ENCODE results near the gene TOMM40. TPM values are rescaled to one million over a fixed set of nuclear protein-coding genes. Genes with fewer than 3 reads are reported as not detected.

Gene TOMM40
- total RNA-seq, 1 experiment from 2014 or later = 180 TPM

GRCh38 chr19:44872661-44873060, 18.4 kb upstream of the TOMM40 start:
- Histone ChIP-seq H4K8ac (replicated peaks; ENCODE audit: insufficient read length, low read depth, low read length) (no peak overlapping the region), H3K18ac (ENCODE audit: insufficient read length, low read depth, low read length) (no peak overlapping the region), H2BK12ac (ENCODE audit: insufficient read length, low read depth, low read length) (no peak overlapping the region), H3K9ac (ENCODE audit: extremely low read depth, insufficient read length, low read length) (no peak overlapping the region), H2BK5ac (ENCODE audit: insufficient read length, low read length) (no peak overlapping the region), H4K5ac (ENCODE audit: insufficient read length, low read depth, low read length) (no peak overlapping the region), H2AK5ac (ENCODE audit: insufficient read length, low read length) (no peak overlapping the region), H3T11ph (ENCODE audit: low read length) (no peak overlapping the region), H3K56ac (ENCODE audit: insufficient read length, low read depth, low read length) (no peak overlapping the region), H2BK20ac (ENCODE audit: low read depth, low read length, poor library complexity, severe bottlenecking) (no peak overlapping the region), H3K14ac (ENCODE audit: insufficient read depth, low read length) (no peak overlapping the region), H3K4me1 (ENCODE audit: insufficient read depth, low read length) (no peaks in the 10 kb centered on the region), H3K27me3 (ENCODE audit: insufficient read depth, low read length) (no peaks in the 10 kb centered on the region), H3K27ac (ENCODE audit: insufficient read length, low read depth, low read length) (no peak overlapping the region), H3K4me2 (ENCODE audit: insufficient read depth, insufficient read length, low read length) (no peak overlapping the region), H2AFZ (ENCODE audit: low read length) (no peak overlapping the region), H4K91ac (ENCODE audit: insufficient read length, low read depth, low read length) (no peak overlapping the region), H3K9me3 (ENCODE audit: control insufficient read depth, low read depth, low read length) (no peaks in the 10 kb centered on the region), H3K23me2 (ENCODE audit: insufficient read length, low read depth, low read length, poor library complexity, severe bottlenecking) (no peaks in the 10 kb centered on the region), H4K20me1 (ENCODE audit: control insufficient read depth, insufficient read depth, insufficient read length) (no peaks in the 10 kb centered on the region), H2BK120ac (ENCODE audit: low read depth, low read length, poor library complexity, severe bottlenecking) (no peak overlapping the region), H3K79me2 (ENCODE audit: insufficient read depth, low read length) (no peaks in the 10 kb centered on the region), H2BK15ac (ENCODE audit: low read depth, low read length) (no peak overlapping the region), H3K79me1 (ENCODE audit: insufficient read depth, low read depth, low read length, poor library complexity, severe bottlenecking) (peaks cover 3% of the 10 kb centered on the region), H3K23ac (ENCODE audit: insufficient read length, low read depth, low read length) (no peak overlapping the region), H3K4ac (ENCODE audit: low read depth, low read length) (no peak overlapping the region)
- peaks cover 3 to 21% of the 10 kb centered on the region in 2 experiments; a peak in 3 of 4 replicates for H3K4me1 Mint-ChIP-seq
- no peaks in the 10 kb centered on the region for H3K27me3 Mint-ChIP-seq (ENCODE audit: low read depth)
- WGBS (ENCODE audit: extremely low coverage, insufficient read length, low lambda C conversion rate) = no CpG with 5 or more reads among the region's 4 CpGs
- H3K4me3 Mint-ChIP-seq = no peak overlapping the region
- TF ChIP-seq CTCF (conservative IDR thresholded peaks at IDR 0.05) = no peak
- H3K9me3 Mint-ChIP-seq = no peaks in the 10 kb centered on the region
- DNase-seq = no peak
- H3K36me3 Mint-ChIP-seq (ENCODE audit: insufficient read depth in 1 of 3, low read depth in 3 of 3) = peaks cover 51 to 86% (median 85%) of the 10 kb centered on the region in 3 experiments
- H3K27ac Mint-ChIP-seq = no peak overlapping the region
